ENCODE measurements around the gene ITM2C. TPM values are rescaled to one million over a fixed set of nuclear protein-coding genes. Genes with fewer than 3 reads are reported as not detected.

Gene ITM2C
- total and polyA plus RNA-seq, 2 of the 13 experiments (the other 11 are each of a cell fraction or from before 2014, with no cell fraction given): 70.5 to 270 TPM

GRCh38 chr2:230861552-230862255, 3.0 kb upstream of the ITM2C start:
- Histone ChIP-seq H3K79me2 (ENCODE audit: insufficient read depth, low read length) (no peaks in the 10 kb centered on the region), H2AFZ (ENCODE audit: low read length) (no peak overlapping the region), H3K9me3 (ENCODE audit: low read length) (no peaks in the 10 kb centered on the region), H3K36me3 (replicated peaks in 1 of 2; ENCODE audit: control insufficient read depth in 1 of 2, insufficient read depth in 2 of 2, low read length in 2 of 2) (no peaks in the 10 kb centered on the region), H3K27ac (ENCODE audit: extremely low read length, insufficient read depth, low read length) (no peak overlapping the region), H3K9ac (ENCODE audit: insufficient read depth, low read depth, low read length) (no peak overlapping the region), H4K20me1 (ENCODE audit: insufficient read depth, low read length) (peaks cover 2% of the 10 kb centered on the region; the same call in 1 of the 2 replicates), H3K27me3 (ENCODE audit: control insufficient read depth in 1 of 2, insufficient read depth in 2 of 2, low read length in 2 of 2) (peaks cover 0 to 24% of the 10 kb centered on the region in 2 experiments; a peak in 2 of 5 replicates), H3K4me1 (ENCODE audit: insufficient read depth, low read length) (peaks cover 20% of the 10 kb centered on the region), H3K4me3 (replicated peaks in 1 of 3; ENCODE audit: insufficient read depth in 1 of 3, low read depth in 2 of 3, low read length in 3 of 3) (no peak overlapping the region; a peak in 1 of 6 replicates), H3K4me2 (ENCODE audit: low read depth, low read length) (peak overlapping the region; percentile 20; the same call in 1 of the 2 replicates)
- 17% methylated on average over 13 of the region's 13 CpGs for WGBS (ENCODE audit: low lambda C conversion rate)
- POLR2A ChIA-PET: no interaction called here
- CTCF ChIA-PET (ENCODE audit: low intra/inter-chr PET ratio, low total read pairs): no interaction called here
- intact Hi-C loops (cut with micrococcal nuclease; ENCODE audit: unreplicated experiment) (loop anchor here (10.0 kb wide), 1 partner anchor 193 kb away; the partner anchor contains the start of gene PSMD1), in situ Hi-C loops (cut with HindIII; ENCODE audit: extremely low pct_ligation_motif_present, low pct_unique_long_range_greater_than_20kb) (no loop called here)
- no peak for TF ChIP-seq ZNF589 (CRISPR knock-in tag; conservative IDR thresholded peaks at IDR 0.05)
- TF ChIP-seq FOXK2 (IDR thresholded peaks at IDR 0.05): no peak
- no peak for TF ChIP-seq ZNF740 (CRISPR knock-in tag; IDR thresholded peaks at IDR 0.05)
- TF ChIP-seq REPIN1 (CRISPR knock-in tag; IDR thresholded peaks at IDR 0.05; ENCODE audit: borderline replicate concordance, low read depth): no peak
- TF ChIP-seq ARID2 (CRISPR knock-in tag; IDR thresholded peaks at IDR 0.05; ENCODE audit: borderline replicate concordance): no peak
- TF ChIP-seq FOXP4 (CRISPR knock-in tag; IDR thresholded peaks at IDR 0.05): no peak
- TF ChIP-seq RCOR2 (CRISPR knock-in tag; IDR thresholded peaks at IDR 0.05): no peak
- ATAC-seq: no peak
- no peak for FAIRE-seq
- no peak for DNase-seq (ENCODE audit: low spot score)
- no TSS peak for BruUV-seq (replicated peaks)
